ENCODE measurements around the gene OR51T1. TPM values are rescaled to one million over a fixed set of nuclear protein-coding genes. Genes with fewer than 3 reads are reported as not detected.

OR51T1 gene
- total RNA-seq, 1 donor from 2014 or later, result not detected

DNA sequence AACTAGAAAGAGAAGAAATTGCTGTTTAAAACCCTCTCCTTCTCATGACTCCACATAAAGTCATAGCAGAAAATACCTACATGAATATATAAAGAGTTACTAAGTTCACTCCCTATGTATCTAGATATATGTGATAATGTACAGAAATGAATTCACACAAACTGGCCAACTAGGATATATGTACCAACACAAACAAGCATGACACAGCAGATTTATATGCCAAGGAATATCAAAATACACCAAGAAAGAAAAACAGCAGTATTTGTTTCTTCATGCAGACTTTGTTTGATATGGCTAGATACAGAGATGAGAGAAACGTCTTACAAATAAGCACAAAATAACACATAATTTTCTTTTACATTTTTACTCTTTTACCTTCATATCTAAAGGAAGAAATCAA, 40.6 kb downstream of the OR51T1 start:
- no peak for DNase-seq (ENCODE audit: low spot score)
- intact Hi-C loops (cut with DNase I), result no loop called here

DNA sequence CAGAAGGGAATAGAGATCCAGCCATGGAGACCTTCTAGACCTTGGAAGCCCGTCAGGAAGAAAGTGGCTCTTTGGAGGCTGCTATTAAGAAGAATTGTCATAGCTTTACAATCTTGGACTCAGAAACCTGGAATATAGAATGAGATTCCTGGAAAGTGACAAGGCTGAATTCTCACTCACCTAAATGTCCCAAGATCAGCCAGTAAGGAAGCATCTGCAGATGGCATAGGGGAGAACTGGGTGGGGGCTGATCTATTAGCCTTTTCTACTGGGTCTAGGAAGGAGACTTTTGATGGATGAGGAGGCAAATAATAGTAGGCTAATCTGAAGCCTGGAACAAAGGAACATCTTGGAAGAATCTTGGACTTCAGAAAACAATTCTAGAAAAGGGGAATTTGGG, 42.5 kb downstream of the OR51T1 start, which contains the start of gene OR51G1:
Gene OR51G1 (minus strand): TSS at position 101 of the 400 bp plus-strand sequence. CDS start 0 bp downstream, at position 101.
- no peak for DNase-seq (ENCODE audit: low spot score)
- intact Hi-C loops (cut with DNase I), result no loop called here

DNA sequence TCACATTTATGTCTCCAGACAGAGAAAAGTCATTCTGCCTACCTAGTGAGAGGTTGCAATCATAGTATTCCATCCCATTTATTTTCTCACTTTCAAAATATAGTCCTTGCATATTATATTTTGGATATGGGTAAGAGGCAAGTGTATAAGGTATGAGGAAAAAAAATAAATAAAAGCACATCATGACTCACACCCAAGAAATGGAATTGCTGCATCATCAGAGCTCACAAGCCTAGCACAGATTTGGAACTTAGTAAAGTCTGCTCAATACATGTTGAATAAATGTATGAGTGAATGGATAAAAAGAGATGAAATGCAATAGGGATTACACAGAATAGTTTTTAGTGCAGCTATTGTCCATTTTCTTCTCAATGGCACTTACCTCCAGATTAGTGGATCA, 44.9 kb downstream of the OR51T1 start:
- no peak for DNase-seq (ENCODE audit: low spot score)
- intact Hi-C loops (cut with DNase I), result no loop called here

Other genes starting within 250 kb of the OR51T1 start
- not detected for gene OR51D1, start 244.4 kb upstream of the OR51T1 start, total RNA-seq
- gene OR51E1, start 237.9 kb upstream of the OR51T1 start, total RNA-seq, result 1.00 TPM
- gene OR51E2, start 184.0 kb upstream of the OR51T1 start, total RNA-seq, result not detected
- not detected for gene MMP26, start 177.1 kb upstream of the OR51T1 start, total RNA-seq
- gene OR51F1, start 112.0 kb upstream of the OR51T1 start, total RNA-seq, result not detected
- gene OR52R1, start 77.5 kb upstream of the OR51T1 start, total RNA-seq, result not detected
- not detected for gene OR51F2, start 60.6 kb upstream of the OR51T1 start, total RNA-seq
- not detected for gene OR51S1, start 32.7 kb upstream of the OR51T1 start, total RNA-seq
- not detected for gene OR51A7, start 21.9 kb downstream of the OR51T1 start, total RNA-seq
- not detected for gene OR51G2, start 37.5 kb downstream of the OR51T1 start, total RNA-seq
- not detected for gene OR51G1, start 42.4 kb downstream of the OR51T1 start, total RNA-seq
- not detected for gene OR51A4, start 65.7 kb downstream of the OR51T1 start, total RNA-seq
- gene OR51A2, start 73.8 kb downstream of the OR51T1 start, total RNA-seq, result not detected
- gene OR51L1, start 113.0 kb downstream of the OR51T1 start, total RNA-seq, result not detected
- not detected for gene OR52J3, start 164.6 kb downstream of the OR51T1 start, total RNA-seq
- not detected for gene OR52E2, start 177.7 kb downstream of the OR51T1 start, total RNA-seq
- gene OR52E1, start 187.7 kb downstream of the OR51T1 start, total RNA-seq, result not detected

Measured in cardiac septum (tissue), 1 donor.